Prostate gland (tissue), 2 donors: Measurements from ENCODE around the gene GPS1.

Source experiments
- CTCF ChIP-seq, 4 experiments: fragments of 200-600 bp in 2 of 4; fragments of 450-650 bp in 2 of 4; sonication (generic) in 2 of 4; IDR thresholded peaks; 1 replicate in 3 of 4; 2 replicates in 1 of 4; pipeline ENCODE4 v1.5.1; 2016 to 2019; ENCODE audit warnings: antibody characterized with exemption in 4 of 4, mild to moderate bottlenecking in 2 of 4, moderate library complexity in 2 of 4
- POLR2A ChIP-seq: fragments of 450-650 bp; IDR thresholded peaks from one replicate; pipeline ENCODE4 v1.6.1; 2016; ENCODE audit warnings: antibody characterized with exemption, mild to moderate bottlenecking

GRCh38 chr17:82034371-82035011 lies 17.2 kb upstream of the GPS1 start:
- TF ChIP-seq CTCF (IDR thresholded peaks at IDR 0.05): no peak
- no peak for TF ChIP-seq POLR2A
